Stimulated activated CD8-positive, alpha-beta memory T cell treated with anti-CD3 and anti-CD28 coated beads, Interleukin-2, amount 100 ng/mL, for 48 hours (primary cell): ENCODE measurements around the gene MMRN1.

Source experiments
- DNase-seq, 2 donors: peaks; one replicate each; pipeline ENCODE4 v3.0.0-alpha.2; 2020; ENCODE audit warnings: low read depth in 2 of 2

Gene MMRN1

DNA sequence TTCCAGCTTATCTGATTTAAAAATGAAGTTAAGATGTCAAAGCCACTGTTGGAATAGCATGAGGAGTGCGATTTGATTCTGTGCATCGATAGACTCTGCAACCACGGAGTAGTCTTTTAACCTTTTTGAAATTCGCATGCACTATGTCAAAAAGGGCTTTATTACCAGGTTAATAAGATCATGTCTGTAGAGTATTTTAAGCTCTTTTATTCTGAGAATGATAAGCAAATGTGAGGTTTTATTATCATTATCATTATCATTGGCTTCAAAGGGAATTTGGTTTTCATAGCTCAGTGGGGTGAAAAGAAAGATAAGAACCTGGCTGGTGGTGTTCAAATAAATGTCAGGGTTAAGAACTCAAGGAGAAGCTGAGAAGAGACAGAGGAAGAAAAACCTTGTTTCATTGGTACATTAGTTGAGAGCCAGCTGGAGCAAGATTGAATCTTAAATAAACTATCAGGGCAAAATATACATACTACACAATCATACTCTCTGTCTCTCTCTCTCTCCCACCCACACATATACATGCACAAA is 102.6 kb downstream of the MMRN1 start:
- DNase-seq, result no peak

DNA sequence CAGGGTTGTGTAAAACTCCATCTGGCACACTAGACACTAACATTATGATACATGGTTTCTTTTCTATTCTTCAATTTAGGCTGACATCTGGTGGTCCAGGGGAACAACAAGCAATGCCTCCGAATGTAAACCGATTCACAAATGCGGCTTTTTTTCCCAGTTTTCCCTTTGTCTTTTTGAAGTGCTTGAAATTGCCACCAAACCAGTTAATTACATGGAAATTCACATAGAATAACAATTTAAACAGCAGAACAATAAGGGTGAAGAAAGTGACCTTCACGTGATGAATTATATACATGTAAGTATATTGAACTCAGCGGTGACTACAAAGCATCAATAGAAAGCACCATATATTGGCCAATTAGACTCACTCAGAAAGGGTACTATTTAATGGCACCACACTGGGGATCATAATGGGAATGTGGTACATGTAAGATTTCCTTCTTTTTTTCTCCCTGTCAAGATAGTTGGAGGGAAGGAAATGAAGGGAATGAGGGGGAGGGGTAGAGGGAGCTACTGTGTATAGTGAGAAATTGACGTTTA is 103.9 kb downstream of the MMRN1 start:
- DNase-seq, result no peak

DNA sequence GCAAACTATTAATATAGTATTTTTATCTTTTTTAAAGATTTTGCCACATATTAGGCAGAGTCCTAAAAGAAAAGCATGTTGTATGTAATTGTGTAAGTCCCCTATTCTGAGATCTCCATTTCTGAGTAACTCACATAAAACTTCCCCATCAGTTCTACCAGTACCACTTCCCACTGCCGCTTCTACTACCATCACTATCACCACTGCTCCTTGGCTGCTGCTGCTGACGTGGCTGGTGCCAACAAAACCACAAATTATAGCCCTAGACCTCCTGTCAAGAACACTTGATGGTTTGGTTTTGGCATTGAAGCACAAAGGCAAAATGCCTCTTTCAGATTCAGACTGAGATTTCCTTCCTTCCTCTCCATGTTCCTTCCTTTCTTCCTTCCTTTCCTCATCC is 106.4 kb downstream of the MMRN1 start:
- no peak for DNase-seq

DNA sequence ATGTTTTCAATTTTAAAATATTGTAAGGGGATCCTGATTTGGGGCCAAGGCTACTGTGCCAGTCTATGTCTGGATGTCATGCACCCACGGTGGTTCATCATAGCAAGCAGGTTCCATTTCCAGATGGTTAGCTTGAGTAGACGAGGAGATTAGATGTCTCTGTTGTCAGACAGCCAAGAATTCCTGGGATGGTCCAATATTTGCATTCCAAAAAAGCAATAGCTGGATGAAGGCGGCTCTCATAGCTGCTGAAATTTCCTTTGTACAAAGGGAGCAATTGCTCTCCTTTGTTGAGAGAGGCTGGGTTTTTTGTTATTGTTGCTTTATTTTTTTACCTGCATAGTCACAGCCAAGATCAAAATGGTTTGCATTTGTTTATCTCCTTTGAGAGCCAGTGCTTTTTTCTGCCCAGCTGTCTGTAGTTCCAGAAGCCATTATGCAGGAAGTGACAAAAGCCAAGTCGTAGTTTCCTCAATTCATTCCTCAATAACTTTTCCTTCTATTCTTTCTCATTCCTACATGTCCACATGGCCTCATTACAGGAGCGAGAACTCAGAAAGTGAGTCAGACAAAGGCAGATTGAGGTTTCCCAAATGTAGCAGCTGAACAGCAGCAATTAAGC is 107.9 kb downstream of the MMRN1 start:
- DNase-seq, result no peak
